ENCODE measurements around the gene FKBP5. TPM values are rescaled to one million over a fixed set of nuclear protein-coding genes. Genes with fewer than 3 reads are reported as not detected.

FKBP5 gene
- total RNA-seq, 1 donor from 2014 or later: 9.7 TPM

GRCh38 chr6:35640017-35640664 lies 48.6 kb downstream of the FKBP5 start:
- no peaks in the 10 kb centered on the region for H3K27me3 ChIP-seq (ENCODE audit: control insufficient read depth, insufficient read depth, low read length)
- no peak overlapping the region for H3K4me3 ChIP-seq (ENCODE audit: low read depth, low read length)
- peak; percentile 12 for DNase-seq (ENCODE audit: low read depth)
- TF ChIP-seq CTCF (IDR thresholded peaks at IDR 0.05; ENCODE audit: insufficient read depth, low read length, poor library complexity, severe bottlenecking): no peak
- H3K36me3 ChIP-seq (ENCODE audit: control insufficient read depth, insufficient read depth, low read length): no peaks in the 10 kb centered on the region

- no peak for TF ChIP-seq CTCF (IDR thresholded peaks at IDR 0.05; ENCODE audit: insufficient read depth, low read length, poor library complexity, severe bottlenecking)
- Histone ChIP-seq H3K27me3 (ENCODE audit: control insufficient read depth, insufficient read depth, low read length) (no peaks in the 10 kb centered on the region), H3K36me3 (ENCODE audit: control insufficient read depth, insufficient read depth, low read length) (no peaks in the 10 kb centered on the region), H3K4me3 (ENCODE audit: low read depth, low read length) (no peak overlapping the region)
- DNase-seq (ENCODE audit: low read depth): no peak
Observed at GRCh38 chr6:35638679-35639078, 50.0 kb downstream of the FKBP5 start.

- H3K36me3 ChIP-seq (ENCODE audit: control insufficient read depth, insufficient read depth, low read length): no peaks in the 10 kb centered on the region
- TF ChIP-seq CTCF (IDR thresholded peaks at IDR 0.05; ENCODE audit: insufficient read depth, low read length, poor library complexity, severe bottlenecking): no peak
- no peak for DNase-seq (ENCODE audit: low read depth)
- H3K4me3 ChIP-seq (ENCODE audit: low read depth, low read length): no peak overlapping the region
- no peaks in the 10 kb centered on the region for H3K27me3 ChIP-seq (ENCODE audit: control insufficient read depth, insufficient read depth, low read length)
Observed at GRCh38 chr6:35637911-35638310, 50.8 kb downstream of the FKBP5 start.

GRCh38 chr6:35635601-35636597 lies 52.8 kb downstream of the FKBP5 start:
- DNase-seq (ENCODE audit: low read depth): no peak
- Histone ChIP-seq H3K36me3 (ENCODE audit: control insufficient read depth, insufficient read depth, low read length) (no peaks in the 10 kb centered on the region), H3K4me3 (ENCODE audit: low read depth, low read length) (no peak overlapping the region), H3K27me3 (ENCODE audit: control insufficient read depth, insufficient read depth, low read length) (no peaks in the 10 kb centered on the region)
- TF ChIP-seq CTCF (IDR thresholded peaks at IDR 0.05; ENCODE audit: insufficient read depth, low read length, poor library complexity, severe bottlenecking): no peak

- Histone ChIP-seq H3K36me3 (ENCODE audit: control insufficient read depth, insufficient read depth, low read length) (no peaks in the 10 kb centered on the region), H3K27me3 (ENCODE audit: control insufficient read depth, insufficient read depth, low read length) (no peaks in the 10 kb centered on the region), H3K4me3 (ENCODE audit: low read depth, low read length) (no peak overlapping the region)
- TF ChIP-seq CTCF (IDR thresholded peaks at IDR 0.05; ENCODE audit: insufficient read depth, low read length, poor library complexity, severe bottlenecking): no peak
- DNase-seq (ENCODE audit: low read depth): no peak
Observed at GRCh38 chr6:35634316-35634715, 54.4 kb downstream of the FKBP5 start.

Data from kidney epithelial cell (primary cell).